Neural progenitor cell (in vitro differentiated cells): ENCODE data around the gene TRAF2. TPM values are rescaled to one million over a fixed set of nuclear protein-coding genes. Genes with fewer than 3 reads are reported as not detected.
A peak's percentile ranks its signal among the peaks of the same experiment; 100 is the strongest.

Source experiments
- DNase-seq: peaks from one replicate; pipeline ENCODE4 v3.0.0-alpha.2; 2016; ENCODE audit warnings: low spot score
- H2AFZ ChIP-seq: fragments of 200-600 bp; sonication (generic); replicated peaks from 2 replicates; pipeline ENCODE4 v1.6.1; 2016; ENCODE audit warnings: antibody characterized with exemption
- H3F3A ChIP-seq: fragments of 200-600 bp; sonication (generic); 2 replicates; pipeline ENCODE4 v1.6.1; 2016; ENCODE audit warnings: antibody characterized with exemption, low read depth
- H3K27ac ChIP-seq: fragments of 200-600 bp; sonication (generic); 2 replicates; pipeline ENCODE4 v1.5.1; 2016; ENCODE audit warnings: mild to moderate bottlenecking
- H3K27me3 ChIP-seq: fragments of 200-600 bp; sonication (generic); 2 replicates; pipeline ENCODE4 v1.6.1; 2016; ENCODE audit warnings: mild to moderate bottlenecking, moderate library complexity
- H3K36me3 ChIP-seq: fragments of 200-600 bp; sonication (generic); 2 replicates; pipeline ENCODE4 v1.5.1; 2016
- H3K4me1 ChIP-seq: fragments of 200-600 bp; sonication (generic); 2 replicates; pipeline ENCODE4 v1.6.1; 2016; ENCODE audit warnings: mixed run types
- H3K4me2 ChIP-seq: fragments of 200-600 bp; sonication (generic); 2 replicates; pipeline ENCODE4 v1.6.1; 2016
- H3K4me3 ChIP-seq: fragments of 200-600 bp; sonication (generic); 2 replicates; pipeline ENCODE4 v1.5.1; 2016
- H3K79me2 ChIP-seq: fragments of 200-600 bp; sonication (generic); 2 replicates; pipeline ENCODE4 v1.6.1; 2016; ENCODE audit warnings: low read depth
- H3K9ac ChIP-seq: fragments of 200-600 bp; sonication (generic); 2 replicates; pipeline ENCODE4 v1.6.1; 2016
- H3K9me3 ChIP-seq: fragments of 200-600 bp; sonication (generic); 2 replicates; pipeline ENCODE4 v1.5.1; 2016; ENCODE audit warnings: low read depth
- H4K20me1 ChIP-seq: fragments of 200-600 bp; sonication (generic); 2 replicates; pipeline ENCODE4 v1.6.1; 2016; ENCODE audit warnings: low read depth
- H3K27ac Mint-ChIP-seq: 3 replicates; pipeline ENCODE4 v1.8.0; 2021; ENCODE audit warnings: mixed read lengths
- H3K27me3 Mint-ChIP-seq: 2 replicates; pipeline ENCODE4 v1.8.0; 2022; ENCODE audit warnings: low read depth, mild to moderate bottlenecking, inconsistent platforms, moderate library complexity, mixed read lengths; ENCODE audit not compliant: insufficient read depth
- H3K36me3 Mint-ChIP-seq: 3 replicates; pipeline ENCODE4 v1.8.0; 2021; ENCODE audit warnings: mixed read lengths
- H3K4me1 Mint-ChIP-seq: 3 replicates; pipeline ENCODE4 v1.8.0; 2021; ENCODE audit warnings: mixed read lengths
- H3K4me3 Mint-ChIP-seq: 3 replicates; pipeline ENCODE4 v1.8.0; 2021; ENCODE audit warnings: mild to moderate bottlenecking, moderate library complexity, mixed read lengths
- H3K9me3 Mint-ChIP-seq: 3 replicates; pipeline ENCODE4 v1.8.0; 2020; ENCODE audit warnings: mixed read lengths
- EZH2 ChIP-seq: fragments of 200-600 bp; sonication (generic); IDR thresholded peaks from 2 replicates; pipeline ENCODE4 v1.6.1; 2017; ENCODE audit warnings: antibody characterized with exemption, mild to moderate bottlenecking, moderate library complexity
- EZH2phosphoT487 ChIP-seq: fragments of 200-600 bp; sonication (generic); IDR thresholded peaks from 2 replicates; pipeline ENCODE4 v1.6.1; 2017; ENCODE audit warnings: antibody characterized with exemption
- total RNA-seq: library from RNA; depleted of rRNA; stranded (reverse); fragments of >200 nt; gene quantifications from 2 replicates; pipeline ENCODE4 v1.2.3, GENCODE V29; 2015; ENCODE audit warnings: low replicate concordance
- TF ChIP-seq, protein P1 (sequence below): fragments of 200-600 bp; sonication (generic); IDR thresholded peaks from 2 replicates; pipeline ENCODE4 v1.5.1; 2017; ENCODE audit warnings: antibody characterized with exemption, mild to moderate bottlenecking

TRAF2 gene
- total RNA-seq, 1 donor from 2014 or later, result 16.1 TPM

DNA sequence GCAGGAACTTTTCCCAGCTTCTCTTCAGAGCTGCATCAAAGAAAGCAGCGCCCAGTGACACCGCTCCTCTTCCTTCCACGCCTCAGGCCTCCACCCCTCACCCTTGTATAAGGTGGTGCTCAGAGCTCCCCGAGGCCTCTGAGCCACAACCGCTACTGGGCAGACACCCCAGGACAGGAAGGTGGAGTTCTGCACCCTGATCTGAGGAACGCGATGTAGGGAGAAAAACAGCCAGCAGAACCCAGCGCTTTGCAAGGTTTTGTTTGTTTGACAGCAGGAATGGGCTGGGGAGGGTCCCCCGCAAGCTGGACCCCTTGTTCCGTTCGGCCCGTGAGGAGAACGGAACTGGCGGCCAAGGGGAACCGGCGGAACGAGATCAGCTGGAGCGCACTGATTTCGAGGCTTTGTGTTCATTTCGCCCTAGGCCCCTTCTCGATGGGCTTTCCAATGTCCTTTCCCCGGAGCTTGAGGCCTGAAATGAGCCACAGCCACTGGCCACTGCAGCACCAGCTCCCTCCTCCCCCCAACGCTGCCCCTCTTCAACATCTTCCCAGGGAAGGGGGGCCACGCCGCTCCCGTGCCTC is 24.4 kb upstream of the TRAF2 start:
- H3K4me3 ChIP-seq, result no peak overlapping the region
- H3F3A ChIP-seq, result peaks cover 4% of the 10 kb centered on the region
- H3K4me2 ChIP-seq, result no peak overlapping the region
- H2AFZ ChIP-seq, result no peak overlapping the region
- H3K4me1 ChIP-seq, result peaks cover 9% of the 10 kb centered on the region
- H3K4me3 Mint-ChIP-seq, result no peak overlapping the region
- peaks cover 12% of the 10 kb centered on the region for H3K36me3 Mint-ChIP-seq
- H3K9me3 Mint-ChIP-seq, result no peaks in the 10 kb centered on the region
- no peak for DNase-seq
- peaks cover under 1% of the 10 kb centered on the region for H3K9me3 ChIP-seq
- H3K27me3 Mint-ChIP-seq, result peaks cover 3% of the 10 kb centered on the region
- peaks cover 39% of the 10 kb centered on the region for H4K20me1 ChIP-seq
- peaks cover 7% of the 10 kb centered on the region for H3K4me1 Mint-ChIP-seq
- H3K79me2 ChIP-seq, result peaks cover 33% of the 10 kb centered on the region
- no peaks in the 10 kb centered on the region for H3K36me3 ChIP-seq
- no peak overlapping the region for H3K9ac ChIP-seq
- no peaks in the 10 kb centered on the region for H3K27me3 ChIP-seq
- no peak overlapping the region for H3K27ac ChIP-seq
- TF ChIP-seq, protein P1, sequence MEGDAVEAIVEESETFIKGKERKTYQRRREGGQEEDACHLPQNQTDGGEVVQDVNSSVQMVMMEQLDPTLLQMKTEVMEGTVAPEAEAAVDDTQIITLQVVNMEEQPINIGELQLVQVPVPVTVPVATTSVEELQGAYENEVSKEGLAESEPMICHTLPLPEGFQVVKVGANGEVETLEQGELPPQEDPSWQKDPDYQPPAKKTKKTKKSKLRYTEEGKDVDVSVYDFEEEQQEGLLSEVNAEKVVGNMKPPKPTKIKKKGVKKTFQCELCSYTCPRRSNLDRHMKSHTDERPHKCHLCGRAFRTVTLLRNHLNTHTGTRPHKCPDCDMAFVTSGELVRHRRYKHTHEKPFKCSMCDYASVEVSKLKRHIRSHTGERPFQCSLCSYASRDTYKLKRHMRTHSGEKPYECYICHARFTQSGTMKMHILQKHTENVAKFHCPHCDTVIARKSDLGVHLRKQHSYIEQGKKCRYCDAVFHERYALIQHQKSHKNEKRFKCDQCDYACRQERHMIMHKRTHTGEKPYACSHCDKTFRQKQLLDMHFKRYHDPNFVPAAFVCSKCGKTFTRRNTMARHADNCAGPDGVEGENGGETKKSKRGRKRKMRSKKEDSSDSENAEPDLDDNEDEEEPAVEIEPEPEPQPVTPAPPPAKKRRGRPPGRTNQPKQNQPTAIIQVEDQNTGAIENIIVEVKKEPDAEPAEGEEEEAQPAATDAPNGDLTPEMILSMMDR, result no peak
- TF ChIP-seq EZH2 (no peak), EZH2phosphoT487 (no peak)
- H3K27ac Mint-ChIP-seq, result no peak overlapping the region

DNA sequence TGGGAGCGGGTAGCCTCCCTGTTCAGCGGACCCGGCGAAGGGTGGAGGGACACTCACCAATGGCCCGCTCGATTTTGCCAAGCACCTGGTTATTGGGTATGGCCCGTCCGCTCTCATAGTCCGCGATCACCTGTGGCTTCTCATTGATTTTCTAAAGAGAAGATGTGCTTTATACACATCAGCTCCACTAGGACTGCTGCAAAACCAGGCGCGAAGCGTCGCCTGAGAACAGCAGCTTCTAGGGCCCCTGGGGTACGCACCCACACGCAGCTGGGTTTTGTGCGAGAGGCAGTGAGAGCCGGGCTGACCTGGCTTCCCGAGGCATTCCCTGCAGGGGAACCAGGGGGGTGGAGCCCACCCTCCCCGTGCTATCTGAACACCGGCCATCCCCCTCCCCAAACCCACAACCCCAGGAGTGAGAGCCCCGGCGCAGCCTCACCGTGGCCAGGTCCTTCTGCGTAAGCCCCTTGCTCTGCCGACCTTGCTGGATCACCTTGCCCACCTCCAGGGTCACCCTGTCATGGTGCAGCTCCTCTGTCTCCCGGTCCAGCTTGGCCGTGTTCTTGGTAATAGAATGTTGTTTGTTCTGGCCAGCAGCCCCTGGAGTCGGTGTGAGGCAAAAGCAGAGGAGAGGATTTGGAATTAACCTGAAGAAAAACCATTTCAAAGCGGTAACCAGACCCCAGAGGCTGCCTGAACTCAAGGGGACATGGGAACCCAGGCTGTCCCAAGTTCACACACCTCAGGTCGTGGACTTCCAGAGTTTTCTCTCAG is 23.3 kb upstream of the TRAF2 start:
- no peak overlapping the region for H3K9ac ChIP-seq
- H3K4me1 Mint-ChIP-seq, result peaks cover 7% of the 10 kb centered on the region
- no peak overlapping the region for H2AFZ ChIP-seq

DNA sequence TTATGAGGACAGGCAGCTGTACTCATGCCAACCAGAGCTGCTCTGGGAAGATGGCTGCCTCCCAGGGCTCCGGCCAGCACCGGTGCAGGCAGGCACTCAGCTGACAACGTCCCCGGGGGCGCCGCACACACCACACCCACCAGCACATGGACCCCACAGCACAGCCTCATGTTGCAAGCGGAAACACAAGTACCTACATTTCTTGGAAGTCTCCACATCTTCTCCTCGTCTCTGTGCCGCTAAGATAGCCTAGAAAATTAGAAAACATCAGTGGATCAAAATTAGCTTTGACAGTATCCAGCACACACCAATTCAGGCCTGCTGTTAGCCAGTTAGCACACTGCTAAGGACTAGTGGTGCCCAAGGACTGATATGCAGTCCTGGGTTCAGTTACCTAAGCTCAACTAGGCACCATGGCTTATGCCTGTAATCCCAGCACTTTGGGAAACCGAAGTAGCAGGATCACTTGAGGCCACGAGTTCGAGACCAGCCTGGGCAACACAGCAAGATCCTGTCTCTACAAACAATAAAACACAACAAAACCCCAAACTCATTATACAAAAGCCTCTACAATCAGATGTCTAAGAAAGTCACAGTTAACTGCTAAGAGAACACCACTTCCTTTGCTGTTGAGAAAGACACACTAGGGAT is 22.6 kb upstream of the TRAF2 start:
- no peak for DNase-seq
- H3K27ac ChIP-seq, result no peak overlapping the region
- H3K4me2 ChIP-seq, result no peak overlapping the region
- Mint-ChIP-seq H3K4me3 (peak overlapping the region; percentile 14), H3K27ac (no peak overlapping the region), H3K27me3 (peaks cover 3% of the 10 kb centered on the region), H3K4me1 (peaks cover 7% of the 10 kb centered on the region), H3K36me3 (peaks cover 20% of the 10 kb centered on the region), H3K9me3 (peaks cover 11% of the 10 kb centered on the region)
- peaks cover 7% of the 10 kb centered on the region for H3K9me3 ChIP-seq
- H3K36me3 ChIP-seq, result no peaks in the 10 kb centered on the region
- peaks cover 35% of the 10 kb centered on the region for H4K20me1 ChIP-seq
- H2AFZ ChIP-seq, result no peak overlapping the region
- TF ChIP-seq EZH2 (no peak), EZH2phosphoT487 (no peak)
- TF ChIP-seq, protein P1, result no peak
- H3K4me3 ChIP-seq, result no peak overlapping the region
- peaks cover 4% of the 10 kb centered on the region for H3F3A ChIP-seq
- no peaks in the 10 kb centered on the region for H3K27me3 ChIP-seq
- H3K9ac ChIP-seq, result no peak overlapping the region
- H3K4me1 ChIP-seq, result peaks cover 10% of the 10 kb centered on the region
- H3K79me2 ChIP-seq, result peaks cover 36% of the 10 kb centered on the region

More for the DNA sequence above, 23.3 kb upstream of the TRAF2 start:
- Histone ChIP-seq H3K4me2 (no peak overlapping the region), H3K27ac (no peak overlapping the region), H3K79me2 (peaks cover 36% of the 10 kb centered on the region), H3F3A (peaks cover 4% of the 10 kb centered on the region), H3K9me3 (peaks cover 7% of the 10 kb centered on the region), H3K4me1 (peaks cover 10% of the 10 kb centered on the region), H3K4me3 (no peak overlapping the region), H3K36me3 (no peaks in the 10 kb centered on the region), H4K20me1 (peaks cover 35% of the 10 kb centered on the region), H3K27me3 (no peaks in the 10 kb centered on the region)
- Mint-ChIP-seq H3K27ac (no peak overlapping the region), H3K36me3 (peaks cover 17% of the 10 kb centered on the region), H3K9me3 (peaks cover 7% of the 10 kb centered on the region), H3K4me3 (no peak overlapping the region), H3K27me3 (peaks cover 3% of the 10 kb centered on the region)
- TF ChIP-seq EZH2, result no peak
- TF ChIP-seq, protein P1, result no peak
- no peak for TF ChIP-seq EZH2phosphoT487
- DNase-seq, result no peak
